PC-9 (cell line): ENCODE data around the gene CD8B. TPM values are rescaled to one million over a fixed set of nuclear protein-coding genes. Genes with fewer than 3 reads are reported as not detected.
"Not testable (repeated sequence)": the region's sequence is repeated elsewhere in the genome, so short reads cannot be mapped to it uniquely, and the experiment has no call there.

Experiments
- Bru-seq: library from RNA; stranded (reverse); fragments of 400-500 nt; gene quantifications from one replicate; lab custom pipeline; 2021; lab: Mats Ljungman, UMichigan
- BruChase-seq, 2 experiments: library from RNA; stranded (reverse); fragments of 400-500 nt; gene quantifications; one replicate each; lab custom pipeline; 2021; lab: Mats Ljungman, UMichigan
- BruUV-seq: library from RNA; stranded (reverse); fragments of 400-500 nt; replicated peaks from 2 replicates; lab custom pipeline; 2021; lab: Mats Ljungman, UMichigan
- CTCF ChIA-PET: fragments of 300-600 bp; sonication (Branson Sonifier 250); formaldehyde crosslinking; loops from one replicate; lab custom pipeline; 2022; ENCODE audit warnings: antibody characterized with exemption; lab: Charles Lee
- POLR2A ChIA-PET: fragments of 300-600 bp; sonication (Branson Sonifier 250); formaldehyde crosslinking; loops from one replicate; lab custom pipeline; 2022; ENCODE audit warnings: antibody characterized with exemption; ENCODE audit not compliant: unreplicated experiment; lab: Charles Lee
- DNase-seq, 2 experiments: peaks; one replicate each; pipeline versions ENCODE4 v3.0.0 to v3.0.0-alpha.2; 2015 to 2022; ENCODE audit warnings: mixed read lengths in 1 of 2
- H2AFZ ChIP-seq: fragments of 200-600 bp; sonication (generic); 2 replicates; pipeline ENCODE4 v1.8.1; 2017; ENCODE audit warnings: antibody characterized with exemption
- H3F3A ChIP-seq: fragments of 200-600 bp; sonication (generic); 2 replicates; pipeline ENCODE4 v1.8.1; 2017; ENCODE audit warnings: antibody characterized with exemption, mild to moderate bottlenecking, low read depth; ENCODE audit not compliant: insufficient read depth
- H3K27ac ChIP-seq: fragments of 200-600 bp; sonication (generic); 2 replicates; pipeline ENCODE4 v1.6.1; 2016; ENCODE audit warnings: mixed run types
- H3K27me3 ChIP-seq: fragments of 200-600 bp; sonication (generic); 2 replicates; pipeline ENCODE4 v1.6.1; 2016; ENCODE audit warnings: low read depth, mixed run types; ENCODE audit not compliant: insufficient read depth
- H3K36me3 ChIP-seq: fragments of 200-600 bp; sonication (generic); 2 replicates; pipeline ENCODE4 v1.6.1; 2016; ENCODE audit warnings: low read depth, mixed run types
- H3K4me1 ChIP-seq: fragments of 200-600 bp; sonication (generic); replicated peaks from 2 replicates; pipeline ENCODE4 v1.6.1; 2016; ENCODE audit warnings: mixed run types; ENCODE audit not compliant: insufficient read depth
- H3K4me2 ChIP-seq: fragments of 200-600 bp; sonication (generic); 2 replicates; pipeline ENCODE4 v1.6.1; 2017; ENCODE audit warnings: mixed run types
- H3K4me3 ChIP-seq: fragments of 200-600 bp; sonication (generic); 2 replicates; pipeline ENCODE4 v1.6.1; 2016; ENCODE audit warnings: mixed run types
- H3K79me2 ChIP-seq: fragments of 200-600 bp; sonication (generic); 2 replicates; pipeline ENCODE4 v1.6.1; 2017; ENCODE audit warnings: low read depth, mixed run types
- H3K9me2 ChIP-seq: fragments of 200-600 bp; sonication (generic); 2 replicates; pipeline ENCODE4 v1.8.1; 2017; ENCODE audit warnings: mild to moderate bottlenecking; ENCODE audit not compliant: insufficient read depth
- H3K9me3 ChIP-seq: fragments of 200-600 bp; sonication (generic); 2 replicates; pipeline ENCODE4 v1.8.1; 2016; ENCODE audit warnings: low read depth; ENCODE audit not compliant: insufficient read depth
- H4K20me1 ChIP-seq: fragments of 200-600 bp; sonication (generic); 2 replicates; pipeline ENCODE4 v1.8.1; 2017; ENCODE audit not compliant: insufficient read depth
- intact Hi-C: fragments of 100-400 bp; cut with micrococcal nuclease; formaldehyde crosslinking; loops from one replicate; pipeline ENCODE4 v1.10.0; 2022; ENCODE audit not compliant: unreplicated experiment
- long read RNA-seq: library from polyadenylated mRNA; stranded (forward); transcript quantifications from one replicate; pipeline ENCODE4 v2.0.0, GENCODE V29; 2022
- total RNA-seq: library from RNA; stranded (reverse); gene quantifications from 2 replicates; pipeline ENCODE4 v1.2.3, GENCODE V29; 2021

The CD8B gene
- total RNA-seq (not detected in 2 replicates), Bru-seq, nascent RNA (not detected), BruChase-seq, experiment 1, labeled RNA remaining after a 2-hour chase (not detected), BruChase-seq, experiment 2, labeled RNA remaining after a 6-hour chase (percentile 2 among the genes with signal in this experiment)
- long read RNA-seq = 0 reads

- H3K36me3 ChIP-seq, intact Hi-C loops, H3K4me3 ChIP-seq, H3K9me3 ChIP-seq, H4K20me1 ChIP-seq, H3K4me2 ChIP-seq, H3K27ac ChIP-seq, DNase-seq, CTCF ChIA-PET, H3F3A ChIP-seq, H3K4me1 ChIP-seq, POLR2A ChIA-PET, H3K27me3 ChIP-seq, H3K79me2 ChIP-seq, H2AFZ ChIP-seq, H3K9me2 ChIP-seq, BruUV-seq: not testable (repeated sequence)
These were observed at the start of gene CD8B for GRCh38 chr2:86861628-86862379. CD8B (minus strand) TSS chr2:86861886; CDS start chr2:86861865, 21 bp downstream.

- H3K4me3 ChIP-seq, H2AFZ ChIP-seq, H3K4me2 ChIP-seq, CTCF ChIA-PET, H4K20me1 ChIP-seq, H3K4me1 ChIP-seq, intact Hi-C loops, H3F3A ChIP-seq, POLR2A ChIA-PET, BruUV-seq, H3K79me2 ChIP-seq, H3K36me3 ChIP-seq, H3K27me3 ChIP-seq, DNase-seq, H3K9me3 ChIP-seq, H3K27ac ChIP-seq, H3K9me2 ChIP-seq: not testable (repeated sequence)
These were observed 44.2 kb upstream of the CD8B start for GRCh38 chr2:86905868-86906267.

DNA sequence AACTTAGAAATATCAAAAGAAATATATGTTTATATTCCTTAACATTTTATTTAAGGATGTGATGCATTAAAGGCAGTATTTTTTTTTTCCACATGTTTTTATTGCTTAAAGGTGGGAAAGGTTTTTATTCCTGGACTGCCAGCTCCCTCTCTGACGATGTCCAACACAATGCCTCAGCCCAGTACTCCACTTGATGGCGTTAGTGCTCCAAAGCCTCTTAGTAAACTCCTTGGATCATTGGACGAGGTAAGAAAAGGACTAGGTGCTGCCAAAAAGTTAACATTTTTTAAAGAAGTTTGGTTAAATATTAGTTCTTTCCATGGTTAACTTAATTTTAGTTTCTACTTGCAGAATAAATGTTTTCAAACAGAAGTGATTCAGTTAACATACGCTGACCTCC lies 39.0 kb upstream of the CD8B start:
- BruUV-seq, intact Hi-C loops, CTCF ChIA-PET: not testable (repeated sequence)

DNA sequence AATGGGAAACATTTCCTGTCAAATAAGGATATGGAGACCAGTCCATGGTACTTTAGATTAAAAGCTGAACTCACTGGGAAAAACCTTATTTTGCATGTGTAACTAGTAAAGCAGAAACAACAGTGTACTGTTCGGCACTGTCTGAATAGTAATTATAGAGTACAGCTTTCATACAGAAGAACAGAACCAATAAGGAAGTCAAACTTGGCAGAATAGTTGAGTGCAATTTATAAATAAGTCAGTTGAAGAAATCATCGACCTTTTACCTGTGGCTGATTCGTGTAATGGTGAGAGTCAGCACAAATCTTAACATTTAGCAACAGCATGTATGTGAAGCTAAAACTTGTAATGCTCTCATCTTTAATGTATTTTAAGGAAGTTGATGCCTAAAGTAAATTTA lies 24.3 kb upstream of the CD8B start:
- H3K4me3 ChIP-seq, H3K9me2 ChIP-seq, POLR2A ChIA-PET, H3K36me3 ChIP-seq, H3K4me1 ChIP-seq, CTCF ChIA-PET, H3F3A ChIP-seq, H3K27ac ChIP-seq, H3K79me2 ChIP-seq, H3K4me2 ChIP-seq, DNase-seq, H4K20me1 ChIP-seq, H3K27me3 ChIP-seq, intact Hi-C loops, BruUV-seq, H2AFZ ChIP-seq, H3K9me3 ChIP-seq: not testable (repeated sequence)

More for the DNA sequence above, 39.0 kb upstream of the CD8B start:
- DNase-seq, H3K9me2 ChIP-seq, H3K4me2 ChIP-seq, H3K79me2 ChIP-seq, H2AFZ ChIP-seq, H3F3A ChIP-seq, H3K9me3 ChIP-seq, H3K4me1 ChIP-seq, H4K20me1 ChIP-seq, H3K4me3 ChIP-seq, H3K27me3 ChIP-seq, H3K36me3 ChIP-seq, H3K27ac ChIP-seq, POLR2A ChIA-PET: not testable (repeated sequence)

GRCh38 chr2:86882865-86883264 lies 21.2 kb upstream of the CD8B start:
- DNase-seq, CTCF ChIA-PET, H3K4me3 ChIP-seq, H3K4me2 ChIP-seq, H2AFZ ChIP-seq, H3K79me2 ChIP-seq, BruUV-seq, intact Hi-C loops, H4K20me1 ChIP-seq, H3K36me3 ChIP-seq, H3K9me3 ChIP-seq, H3K9me2 ChIP-seq, H3K4me1 ChIP-seq, H3F3A ChIP-seq, H3K27ac ChIP-seq, POLR2A ChIA-PET, H3K27me3 ChIP-seq: not testable (repeated sequence)

DNA sequence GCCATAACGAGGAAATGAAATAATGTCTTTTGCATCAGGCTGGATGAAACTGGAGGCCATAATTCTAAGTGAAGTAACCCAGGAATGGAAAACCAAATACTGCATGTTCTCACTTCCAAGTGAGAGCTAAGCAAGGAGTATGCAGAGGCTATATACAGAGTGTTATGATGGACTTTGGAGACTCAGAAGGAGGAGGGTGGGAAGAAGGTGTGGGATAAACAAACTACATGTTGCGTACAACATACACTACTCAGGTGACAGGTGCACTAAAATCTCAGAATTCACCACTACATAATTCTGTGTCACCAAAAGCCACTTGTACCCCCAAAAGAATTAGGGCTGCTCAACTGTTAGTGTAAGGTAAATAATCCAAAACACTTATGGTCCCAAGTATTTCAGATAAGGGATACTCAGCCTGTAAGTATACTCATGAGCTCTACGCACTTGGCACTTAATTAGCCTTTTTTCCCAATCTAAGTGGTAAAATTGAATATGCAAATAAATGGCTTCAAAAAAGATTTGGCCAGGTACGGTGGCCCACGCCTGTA lies 20.5 kb upstream of the CD8B start:
- H3F3A ChIP-seq, H3K4me1 ChIP-seq, POLR2A ChIA-PET, H4K20me1 ChIP-seq, H3K27me3 ChIP-seq, H3K27ac ChIP-seq, H3K79me2 ChIP-seq, H3K4me3 ChIP-seq, BruUV-seq, CTCF ChIA-PET, H3K4me2 ChIP-seq, H3K9me3 ChIP-seq, H3K9me2 ChIP-seq, intact Hi-C loops, DNase-seq, H2AFZ ChIP-seq, H3K36me3 ChIP-seq: not testable (repeated sequence)

GRCh38 chr2:86878986-86879385 lies 17.3 kb upstream of the CD8B start:
- H3K27ac ChIP-seq, H3K27me3 ChIP-seq, H3K9me3 ChIP-seq, DNase-seq, H4K20me1 ChIP-seq, BruUV-seq, intact Hi-C loops, CTCF ChIA-PET, H2AFZ ChIP-seq, POLR2A ChIA-PET, H3K79me2 ChIP-seq, H3K4me3 ChIP-seq, H3K36me3 ChIP-seq, H3K9me2 ChIP-seq, H3F3A ChIP-seq, H3K4me2 ChIP-seq, H3K4me1 ChIP-seq: not testable (repeated sequence)
